K562 (cell line): ENCODE results near the gene KHDC3L. TPM values are rescaled to one million over a fixed set of nuclear protein-coding genes. Genes with fewer than 3 reads are reported as not detected.

Experiments
- HMBOX1 ChIP-seq: sonication (generic); IDR thresholded peaks from 2 replicates; pipeline ENCODE4 v1.6.1; 2016
- MAFG ChIP-seq: fragments of 450-650 bp; conservative IDR thresholded peaks from 2 replicates; pipeline ENCODE4 v1.6.1; 2016; ENCODE audit warnings: missing genetic modification characterization, missing compliant biosample characterization
- MIER1 ChIP-seq: fragments of 450-650 bp; IDR thresholded peaks from 2 replicates; pipeline ENCODE4 v1.6.1; 2016; ENCODE audit warnings: antibody characterized with exemption, mild to moderate bottlenecking, low read depth
- RBM22 ChIP-seq: fragments of 200-400 bp; formaldehyde crosslinking; IDR thresholded peaks from 2 replicates; pipeline ENCODE4 v1.6.1; 2018; ENCODE audit warnings: low read length, low read depth; ENCODE audit not compliant: poor library complexity, severe bottlenecking
- SIN3A ChIP-seq, 2 experiments: fragments of 150-350 bp in 1 of 2; IDR thresholded peaks; 2 replicates each; pipeline ENCODE4 v1.6.1; 2011 to 2016; ENCODE audit warnings: borderline replicate concordance in 2 of 2, low read depth in 2 of 2, low read length in 2 of 2, mild to moderate bottlenecking in 2 of 2, moderate library complexity in 2 of 2; ENCODE audit not compliant: control insufficient read depth in 1 of 2
- SMC3 ChIP-seq: conservative IDR thresholded peaks from 2 replicates; pipeline ENCODE4 v1.6.1; 2011; ENCODE audit warnings: low read depth, low read length, improper control_type of control experiment; ENCODE audit not compliant: insufficient read depth
- SOX6 ChIP-seq: fragments of 450-650 bp; IDR thresholded peaks from 2 replicates; pipeline ENCODE4 v1.6.1; 2014; ENCODE audit warnings: mild to moderate bottlenecking
- TRIM24 ChIP-seq, 2 experiments: fragments of 450-650 bp; IDR thresholded peaks; 2 replicates each; pipeline ENCODE4 v1.6.1; 2016
- ZBTB1 ChIP-seq: sonication (generic); formaldehyde crosslinking; IDR thresholded peaks from 2 replicates; pipeline ENCODE4 v1.8.1; 2023; ENCODE audit warnings: missing genetic modification reagents, low read depth, mild to moderate bottlenecking, borderline replicate concordance
- ZBTB17 ChIP-seq: fragments of 450-650 bp; formaldehyde crosslinking; IDR thresholded peaks from 2 replicates; pipeline ENCODE4 v1.4.0; 2020; ENCODE audit warnings: mild to moderate bottlenecking
- ZNF23 ChIP-seq: fragments of 250-450 bp; sonication (Bioruptor Pico); IDR thresholded peaks from 2 replicates; pipeline ENCODE4 v1.4.0; 2020; ENCODE audit warnings: mild to moderate bottlenecking
- polyA plus RNA-seq, 8 experiments: library from polyadenylated mRNA; depleted of rRNA in 4 of 8; stranded (reverse) in 5 of 8; unstranded in 3 of 8; fragments of >200 nt; fragmentation: Nextera tagmentation in 2 of 8; fragmentation: Illumina TruSeq in 1 of 8; extraction: Ambion mirVana in 2 of 8; extraction: Trizol in 1 of 8; gene quantifications; 2 replicates each; pipeline versions ENCODE4 v1.2.1 to v1.2.3, GENCODE V29; 2011 to 2014; ENCODE audit warnings: inconsistent platforms in 1 of 8, missing spikeins in 1 of 8
- total RNA-seq, 7 experiments: library from RNA; depleted of rRNA in 6 of 7; stranded (reverse); fragments of >200 nt in 6 of 7; fragmentation: Illumina TruSeq in 2 of 7; extraction: Trizol in 2 of 7; gene quantifications; 2 replicates each; pipeline versions ENCODE4 v1.2.1 to v1.2.3, GENCODE V29; 2011 to 2021; ENCODE audit warnings: low replicate concordance in 1 of 7
- TF ChIP-seq, protein P1 (sequence below): fragments of 450-650 bp; IDR thresholded peaks from 2 replicates; pipeline ENCODE4 v1.6.1; 2016; ENCODE audit warnings: mild to moderate bottlenecking, moderate library complexity
- TF ChIP-seq, protein P2 (sequence below): sonication (generic); formaldehyde crosslinking; IDR thresholded peaks from 2 replicates; pipeline ENCODE4 v1.8.1; 2023; ENCODE audit warnings: mild to moderate bottlenecking, missing genetic modification reagents

KHDC3L gene
- total and polyA plus RNA-seq, 9 of the 15 experiments (the other 6 are each of a cell fraction or from before 2014, with no cell fraction given) = not detected

DNA sequence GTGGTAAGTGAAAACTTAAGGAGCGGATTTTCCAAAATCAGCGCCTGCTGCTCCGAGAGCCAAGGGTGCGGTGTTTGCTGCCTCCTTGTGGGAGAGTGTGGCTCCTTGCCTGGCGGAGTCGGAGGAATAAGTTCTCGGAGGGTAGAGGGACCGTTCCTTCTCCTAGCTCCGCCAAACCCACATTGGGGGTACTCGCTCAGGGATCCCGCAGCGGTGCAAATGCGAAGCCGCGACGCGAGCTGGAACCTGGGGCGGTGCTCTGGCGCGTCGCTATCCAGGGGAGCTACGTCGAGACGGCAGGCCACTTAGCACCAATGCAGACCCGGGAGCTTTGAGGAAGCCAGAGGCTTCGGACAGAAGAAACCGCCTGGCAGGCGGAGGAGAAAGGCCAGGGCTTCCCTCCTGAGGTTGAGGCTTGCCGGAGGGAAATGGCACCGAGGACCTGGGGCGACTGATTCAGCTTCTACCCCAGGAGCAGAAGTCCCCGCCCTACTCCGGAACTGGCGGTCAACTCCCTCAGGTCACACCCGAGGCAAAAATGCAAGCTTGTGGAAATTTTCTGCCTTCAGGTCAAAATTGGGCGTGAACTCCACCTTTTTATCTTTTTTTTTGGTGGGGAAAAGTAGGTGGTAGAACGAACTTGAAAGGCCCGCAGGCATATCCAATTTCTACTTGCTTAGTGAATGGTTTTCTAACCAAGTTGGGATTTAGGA lies 26.5 kb downstream of the KHDC3L start (continued):
- TF ChIP-seq, protein P1, sequence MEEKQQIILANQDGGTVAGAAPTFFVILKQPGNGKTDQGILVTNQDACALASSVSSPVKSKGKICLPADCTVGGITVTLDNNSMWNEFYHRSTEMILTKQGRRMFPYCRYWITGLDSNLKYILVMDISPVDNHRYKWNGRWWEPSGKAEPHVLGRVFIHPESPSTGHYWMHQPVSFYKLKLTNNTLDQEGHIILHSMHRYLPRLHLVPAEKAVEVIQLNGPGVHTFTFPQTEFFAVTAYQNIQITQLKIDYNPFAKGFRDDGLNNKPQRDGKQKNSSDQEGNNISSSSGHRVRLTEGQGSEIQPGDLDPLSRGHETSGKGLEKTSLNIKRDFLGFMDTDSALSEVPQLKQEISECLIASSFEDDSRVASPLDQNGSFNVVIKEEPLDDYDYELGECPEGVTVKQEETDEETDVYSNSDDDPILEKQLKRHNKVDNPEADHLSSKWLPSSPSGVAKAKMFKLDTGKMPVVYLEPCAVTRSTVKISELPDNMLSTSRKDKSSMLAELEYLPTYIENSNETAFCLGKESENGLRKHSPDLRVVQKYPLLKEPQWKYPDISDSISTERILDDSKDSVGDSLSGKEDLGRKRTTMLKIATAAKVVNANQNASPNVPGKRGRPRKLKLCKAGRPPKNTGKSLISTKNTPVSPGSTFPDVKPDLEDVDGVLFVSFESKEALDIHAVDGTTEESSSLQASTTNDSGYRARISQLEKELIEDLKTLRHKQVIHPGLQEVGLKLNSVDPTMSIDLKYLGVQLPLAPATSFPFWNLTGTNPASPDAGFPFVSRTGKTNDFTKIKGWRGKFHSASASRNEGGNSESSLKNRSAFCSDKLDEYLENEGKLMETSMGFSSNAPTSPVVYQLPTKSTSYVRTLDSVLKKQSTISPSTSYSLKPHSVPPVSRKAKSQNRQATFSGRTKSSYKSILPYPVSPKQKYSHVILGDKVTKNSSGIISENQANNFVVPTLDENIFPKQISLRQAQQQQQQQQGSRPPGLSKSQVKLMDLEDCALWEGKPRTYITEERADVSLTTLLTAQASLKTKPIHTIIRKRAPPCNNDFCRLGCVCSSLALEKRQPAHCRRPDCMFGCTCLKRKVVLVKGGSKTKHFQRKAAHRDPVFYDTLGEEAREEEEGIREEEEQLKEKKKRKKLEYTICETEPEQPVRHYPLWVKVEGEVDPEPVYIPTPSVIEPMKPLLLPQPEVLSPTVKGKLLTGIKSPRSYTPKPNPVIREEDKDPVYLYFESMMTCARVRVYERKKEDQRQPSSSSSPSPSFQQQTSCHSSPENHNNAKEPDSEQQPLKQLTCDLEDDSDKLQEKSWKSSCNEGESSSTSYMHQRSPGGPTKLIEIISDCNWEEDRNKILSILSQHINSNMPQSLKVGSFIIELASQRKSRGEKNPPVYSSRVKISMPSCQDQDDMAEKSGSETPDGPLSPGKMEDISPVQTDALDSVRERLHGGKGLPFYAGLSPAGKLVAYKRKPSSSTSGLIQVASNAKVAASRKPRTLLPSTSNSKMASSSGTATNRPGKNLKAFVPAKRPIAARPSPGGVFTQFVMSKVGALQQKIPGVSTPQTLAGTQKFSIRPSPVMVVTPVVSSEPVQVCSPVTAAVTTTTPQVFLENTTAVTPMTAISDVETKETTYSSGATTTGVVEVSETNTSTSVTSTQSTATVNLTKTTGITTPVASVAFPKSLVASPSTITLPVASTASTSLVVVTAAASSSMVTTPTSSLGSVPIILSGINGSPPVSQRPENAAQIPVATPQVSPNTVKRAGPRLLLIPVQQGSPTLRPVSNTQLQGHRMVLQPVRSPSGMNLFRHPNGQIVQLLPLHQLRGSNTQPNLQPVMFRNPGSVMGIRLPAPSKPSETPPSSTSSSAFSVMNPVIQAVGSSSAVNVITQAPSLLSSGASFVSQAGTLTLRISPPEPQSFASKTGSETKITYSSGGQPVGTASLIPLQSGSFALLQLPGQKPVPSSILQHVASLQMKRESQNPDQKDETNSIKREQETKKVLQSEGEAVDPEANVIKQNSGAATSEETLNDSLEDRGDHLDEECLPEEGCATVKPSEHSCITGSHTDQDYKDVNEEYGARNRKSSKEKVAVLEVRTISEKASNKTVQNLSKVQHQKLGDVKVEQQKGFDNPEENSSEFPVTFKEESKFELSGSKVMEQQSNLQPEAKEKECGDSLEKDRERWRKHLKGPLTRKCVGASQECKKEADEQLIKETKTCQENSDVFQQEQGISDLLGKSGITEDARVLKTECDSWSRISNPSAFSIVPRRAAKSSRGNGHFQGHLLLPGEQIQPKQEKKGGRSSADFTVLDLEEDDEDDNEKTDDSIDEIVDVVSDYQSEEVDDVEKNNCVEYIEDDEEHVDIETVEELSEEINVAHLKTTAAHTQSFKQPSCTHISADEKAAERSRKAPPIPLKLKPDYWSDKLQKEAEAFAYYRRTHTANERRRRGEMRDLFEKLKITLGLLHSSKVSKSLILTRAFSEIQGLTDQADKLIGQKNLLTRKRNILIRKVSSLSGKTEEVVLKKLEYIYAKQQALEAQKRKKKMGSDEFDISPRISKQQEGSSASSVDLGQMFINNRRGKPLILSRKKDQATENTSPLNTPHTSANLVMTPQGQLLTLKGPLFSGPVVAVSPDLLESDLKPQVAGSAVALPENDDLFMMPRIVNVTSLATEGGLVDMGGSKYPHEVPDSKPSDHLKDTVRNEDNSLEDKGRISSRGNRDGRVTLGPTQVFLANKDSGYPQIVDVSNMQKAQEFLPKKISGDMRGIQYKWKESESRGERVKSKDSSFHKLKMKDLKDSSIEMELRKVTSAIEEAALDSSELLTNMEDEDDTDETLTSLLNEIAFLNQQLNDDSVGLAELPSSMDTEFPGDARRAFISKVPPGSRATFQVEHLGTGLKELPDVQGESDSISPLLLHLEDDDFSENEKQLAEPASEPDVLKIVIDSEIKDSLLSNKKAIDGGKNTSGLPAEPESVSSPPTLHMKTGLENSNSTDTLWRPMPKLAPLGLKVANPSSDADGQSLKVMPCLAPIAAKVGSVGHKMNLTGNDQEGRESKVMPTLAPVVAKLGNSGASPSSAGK = peak; percentile 90
- TF ChIP-seq, protein P2, sequence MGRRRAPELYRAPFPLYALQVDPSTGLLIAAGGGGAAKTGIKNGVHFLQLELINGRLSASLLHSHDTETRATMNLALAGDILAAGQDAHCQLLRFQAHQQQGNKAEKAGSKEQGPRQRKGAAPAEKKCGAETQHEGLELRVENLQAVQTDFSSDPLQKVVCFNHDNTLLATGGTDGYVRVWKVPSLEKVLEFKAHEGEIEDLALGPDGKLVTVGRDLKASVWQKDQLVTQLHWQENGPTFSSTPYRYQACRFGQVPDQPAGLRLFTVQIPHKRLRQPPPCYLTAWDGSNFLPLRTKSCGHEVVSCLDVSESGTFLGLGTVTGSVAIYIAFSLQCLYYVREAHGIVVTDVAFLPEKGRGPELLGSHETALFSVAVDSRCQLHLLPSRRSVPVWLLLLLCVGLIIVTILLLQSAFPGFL = peak; percentile 97
- TF ChIP-seq ZBTB17 (CRISPR knock-in tag) = no peak
- TF ChIP-seq RBM22 = peak; percentile 38
- TF ChIP-seq SIN3A (IDR thresholded peaks at IDR 0.05; ENCODE audit: borderline replicate concordance in 2 of 2, control insufficient read depth in 1 of 2, low read depth in 2 of 2, low read length in 2 of 2) = no peak
- 0 out of 2 replicates have a peak, but pooled peaks have one; percentile 32 for TF ChIP-seq SOX6
- no peak for TF ChIP-seq ZNF23 (CRISPR knock-in tag)
- peak; percentile 94 for TF ChIP-seq MAFG (tag)
- no peak for TF ChIP-seq MIER1
- 0 out of 4 replicates have a peak, but pooled peaks have one; percentile 20 to 27 for TF ChIP-seq TRIM24 (IDR thresholded peaks at IDR 0.05)
- TF ChIP-seq HMBOX1 = no peak
- peak; percentile 42; the same call in 1 of the 2 replicates for TF ChIP-seq ZBTB1
- TF ChIP-seq SMC3 = peak; percentile 72
